Hindlimb muscle (tissue), 1 donor: ENCODE measurements around the gene CACNA2D2. TPM values are rescaled to one million over a fixed set of nuclear protein-coding genes. Genes with fewer than 3 reads are reported as not detected.

Experiments
- DNase-seq: peaks from one replicate; pipeline ENCODE4 v3.0.0-alpha.2; 2013
- polyA plus RNA-seq: library from polyadenylated mRNA; unstranded; fragments of 120-200 nt; gene quantifications from one replicate; pipeline ENCODE4 v1.2.1, GENCODE V29; 2013; ENCODE audit not compliant: insufficient read length

CACNA2D2 gene
- polyA plus RNA-seq, result 8.2 TPM

- peak; percentile 61 for DNase-seq
These were observed at the start of gene CACNA2D2 for GRCh38 chr3:50503504-50504342. Gene CACNA2D2, minus strand, starts transcription at chr3:50503634. Its CDS starts 211 bp downstream, at chr3:50503423.

- no peak for DNase-seq
These were observed 49.2 kb upstream of the CACNA2D2 start for GRCh38 chr3:50552598-50552997.

GRCh38 chr3:50551681-50552435 is 48.4 kb upstream of the CACNA2D2 start:
- no peak for DNase-seq

- no peak for DNase-seq
These were observed 47.7 kb upstream of the CACNA2D2 start for GRCh38 chr3:50551054-50551659.

DNA sequence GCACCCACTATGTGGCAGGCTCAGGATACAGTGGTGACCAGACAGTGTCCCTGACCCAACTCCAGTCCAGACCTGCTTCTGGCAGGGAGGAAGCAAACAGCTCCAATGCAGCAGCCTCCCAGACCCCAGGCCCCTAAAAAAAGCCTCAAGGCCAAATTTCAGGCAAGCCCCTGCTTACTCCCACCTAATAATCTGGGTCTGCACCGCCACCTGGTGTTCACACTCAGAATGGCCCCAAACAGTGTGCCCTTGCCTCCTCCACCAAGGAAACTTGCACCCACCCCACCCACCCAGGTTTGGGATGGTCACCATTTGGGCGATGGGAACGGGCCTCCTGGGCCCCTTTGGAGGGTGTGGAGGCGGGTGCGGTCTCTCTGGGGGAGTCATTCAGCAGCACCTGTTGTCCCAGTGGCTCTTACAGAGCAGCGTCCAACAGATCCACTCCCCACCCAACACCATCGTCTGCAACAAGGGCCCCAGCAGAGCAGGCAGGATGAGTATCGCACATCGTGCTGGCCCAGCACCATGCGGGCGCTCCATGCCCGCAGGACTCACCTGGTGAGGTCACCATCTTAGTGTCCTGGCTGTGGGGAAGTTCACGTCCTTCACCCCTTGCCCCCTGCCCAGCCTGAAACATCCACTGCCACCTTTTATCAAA is 46.8 kb upstream of the CACNA2D2 start:
- DNase-seq, result peak; percentile 49

DNA sequence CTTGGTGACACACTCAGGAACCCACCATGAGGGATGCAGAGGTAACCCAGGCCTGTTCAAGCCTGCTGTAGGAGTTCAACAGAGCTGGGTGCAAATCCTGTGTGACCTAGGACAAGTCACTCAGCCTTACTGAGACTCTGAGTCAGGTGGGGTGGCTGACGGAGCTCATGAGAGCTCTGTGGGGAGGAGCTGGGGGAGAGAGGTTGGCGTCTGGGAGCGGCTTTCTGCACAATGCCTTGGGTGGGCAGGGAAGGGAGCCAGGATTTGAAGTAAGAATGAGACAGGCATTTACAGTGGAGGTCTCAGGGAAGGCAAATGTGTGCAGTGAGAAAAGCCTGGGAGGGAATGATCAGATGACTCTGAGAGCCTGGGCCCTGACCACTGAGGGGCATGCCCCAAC is 45.8 kb upstream of the CACNA2D2 start:
- no peak for DNase-seq

DNA sequence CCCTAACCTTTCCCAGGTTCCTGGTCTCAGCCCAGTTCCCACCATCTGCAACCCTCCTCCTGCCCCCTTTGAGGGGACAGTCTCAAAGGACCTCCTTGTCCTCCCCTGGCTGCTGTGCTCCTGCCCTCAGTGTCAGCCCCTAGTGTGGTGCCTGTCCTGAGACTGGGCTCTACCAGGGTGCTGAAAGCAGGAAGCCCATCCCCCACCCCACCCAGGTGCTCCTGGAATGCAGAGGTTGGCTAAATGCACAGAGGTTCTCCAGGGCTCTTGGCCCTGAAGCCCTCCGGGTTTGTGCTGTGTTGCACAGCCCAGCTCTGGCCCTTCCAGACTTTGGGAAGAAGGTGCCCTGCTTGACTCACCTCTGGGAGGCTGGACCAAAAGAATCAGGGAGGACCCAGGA is 42.3 kb upstream of the CACNA2D2 start:
- no peak for DNase-seq

GRCh38 chr3:50542177-50543034 is 39.0 kb upstream of the CACNA2D2 start:
- peak; percentile 71 for DNase-seq

GRCh38 chr3:50539356-50540286 is 36.2 kb upstream of the CACNA2D2 start:
- no peak for DNase-seq

DNA sequence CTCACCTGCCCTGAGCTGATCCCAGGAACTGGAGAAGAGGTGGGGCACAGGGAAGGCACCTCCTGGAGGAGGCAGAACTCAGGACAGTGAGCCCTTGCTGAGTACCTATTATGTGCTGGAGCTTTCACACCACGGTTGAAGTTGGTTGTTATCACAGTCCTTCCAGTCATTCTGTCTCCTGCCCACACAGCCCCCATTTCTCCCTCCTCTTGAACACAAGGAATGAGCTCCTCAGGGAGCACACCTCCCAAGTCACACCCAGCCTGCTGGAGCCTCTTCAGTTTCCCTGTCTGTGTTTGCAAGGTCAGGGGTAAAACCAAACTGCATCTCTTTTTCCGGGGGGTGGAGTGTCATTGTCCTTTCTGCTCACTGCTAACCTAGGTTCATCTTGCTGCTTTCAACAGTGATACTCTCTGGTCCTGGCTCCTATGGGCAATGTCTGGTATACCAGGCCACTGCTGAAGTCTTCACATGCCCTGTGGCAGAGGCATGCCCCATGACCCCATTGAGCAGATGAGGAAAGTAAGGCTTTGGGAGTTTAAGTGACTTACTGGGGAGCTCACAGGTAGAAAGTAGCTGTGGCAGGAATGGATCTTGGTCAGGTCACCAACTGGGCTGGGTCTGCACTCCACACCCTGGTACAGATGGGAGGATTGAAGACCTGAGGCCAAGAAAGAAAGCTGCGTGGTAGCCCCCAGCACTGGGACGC is 34.1 kb upstream of the CACNA2D2 start:
- no peak for DNase-seq

- DNase-seq, result no peak
These were observed 33.2 kb upstream of the CACNA2D2 start for GRCh38 chr3:50536471-50537180.

DNA sequence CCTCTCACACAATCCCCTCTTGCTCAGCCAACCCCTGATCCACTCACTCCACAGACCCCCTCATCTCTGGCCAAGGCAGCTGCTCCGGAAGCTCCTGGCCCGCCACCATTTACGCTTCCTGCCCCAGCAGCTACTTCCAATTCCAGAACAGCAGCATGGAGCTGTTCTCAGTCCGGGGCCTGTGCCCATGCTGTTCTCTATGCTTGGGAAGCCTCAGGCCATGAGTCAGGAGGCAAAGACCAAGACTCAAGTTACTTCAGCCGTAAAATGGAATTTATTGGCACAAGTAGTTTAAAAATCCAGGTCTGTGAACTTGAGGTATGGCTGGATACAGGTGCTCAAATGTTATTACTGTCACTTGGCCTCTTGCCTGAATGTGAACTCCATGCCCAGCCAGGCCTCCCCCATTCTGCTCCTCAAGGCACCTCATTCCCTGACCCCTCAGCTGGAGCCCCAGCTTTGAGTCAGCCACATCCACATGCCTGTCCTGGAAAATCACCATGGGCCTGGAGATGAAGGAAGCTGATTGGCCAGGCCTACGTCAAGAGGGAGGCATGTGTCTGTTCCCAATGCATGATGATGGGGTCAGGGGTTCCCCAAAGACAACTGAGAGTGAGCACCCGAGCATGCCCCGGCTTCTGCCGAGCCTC is 31.4 kb upstream of the CACNA2D2 start:
- DNase-seq, result no peak

DNA sequence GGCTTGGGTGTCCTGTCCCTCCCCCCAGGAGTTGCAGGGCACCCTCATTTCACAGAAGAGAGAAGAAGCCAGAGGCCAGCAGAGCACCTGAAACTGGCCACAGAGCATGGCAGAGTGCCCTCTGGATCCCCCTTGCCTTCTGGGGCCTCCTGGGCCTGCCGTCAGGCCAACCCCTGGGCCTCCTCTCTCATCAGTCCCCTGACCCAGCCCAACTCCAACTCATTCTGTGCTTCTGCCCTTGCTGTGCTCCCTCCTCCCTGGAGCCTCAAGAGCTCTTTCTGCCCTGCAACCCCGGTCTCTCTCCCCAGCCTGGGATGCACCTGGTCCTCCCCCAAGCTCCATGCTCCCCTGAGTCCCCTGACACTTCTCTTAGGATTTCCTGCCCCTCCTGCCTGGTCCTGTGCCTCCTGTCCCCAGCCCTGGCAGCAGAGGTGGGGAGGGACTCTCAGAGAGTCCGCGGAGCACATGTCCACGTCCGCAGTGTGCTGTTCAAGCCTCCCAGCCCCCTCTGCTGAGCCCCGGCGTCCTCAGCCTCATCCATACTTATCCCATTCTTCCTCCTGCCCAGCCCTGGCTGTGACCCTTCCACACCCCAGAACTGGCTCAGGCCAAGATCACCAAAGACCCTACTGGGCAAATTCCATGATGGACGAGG is 30.5 kb upstream of the CACNA2D2 start:
- DNase-seq, result no peak

DNA sequence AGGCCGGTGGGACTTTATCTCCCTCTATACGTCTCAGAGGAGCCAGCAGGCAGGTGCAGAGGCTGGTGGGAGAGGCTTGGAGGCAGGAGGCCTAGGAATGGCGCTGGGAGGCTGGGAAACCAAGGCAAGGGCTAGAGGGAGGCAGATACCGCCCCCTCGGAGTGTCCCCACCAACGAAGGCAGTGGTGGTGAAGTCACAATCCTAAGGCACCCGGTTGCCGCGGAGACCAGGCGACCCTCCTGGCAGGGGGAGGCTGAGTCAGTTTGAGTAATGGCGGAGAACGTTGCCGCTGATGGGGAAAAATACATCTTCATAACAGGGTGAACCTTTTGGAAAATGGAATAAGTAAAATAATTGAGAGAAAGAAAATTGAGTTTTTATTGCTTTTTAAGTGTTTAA is 29.9 kb upstream of the CACNA2D2 start:
- DNase-seq, result no peak

DNA sequence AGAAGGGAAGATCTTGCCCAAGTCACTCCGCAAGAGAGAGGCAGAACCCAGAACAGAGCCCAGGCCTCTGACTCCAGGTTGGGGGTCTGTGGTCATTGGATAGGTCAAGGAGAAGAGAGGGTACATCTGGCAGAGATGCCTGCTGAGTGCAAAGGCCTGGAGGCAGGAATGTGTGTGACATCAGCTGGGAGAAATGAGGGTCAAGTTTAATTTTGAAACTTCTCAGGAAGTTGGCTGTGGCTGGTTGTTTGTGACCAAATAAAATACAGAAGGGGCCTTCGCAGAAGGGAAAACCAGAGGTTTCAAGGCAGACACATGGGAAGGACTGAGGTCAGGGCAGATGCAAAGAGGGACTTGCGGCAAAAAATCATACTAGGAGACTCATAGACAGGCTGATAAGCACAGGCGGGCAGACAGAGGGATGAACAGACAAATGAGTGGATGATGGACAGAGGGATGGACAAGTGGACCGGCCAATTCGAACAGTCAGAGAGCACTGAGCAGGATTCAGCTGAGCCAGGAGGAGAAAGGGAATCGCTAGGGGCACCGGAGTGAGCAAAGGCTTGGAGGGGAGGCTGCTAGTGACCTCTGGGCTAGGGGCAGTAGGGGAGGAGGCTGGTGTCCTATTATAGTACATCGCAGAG is 28.8 kb upstream of the CACNA2D2 start:
- no peak for DNase-seq

GRCh38 chr3:50531201-50531600 is 27.8 kb upstream of the CACNA2D2 start:
- no peak for DNase-seq
